HL-60 (cell line): ENCODE results near the gene PRR18.

Experiments used
- DNase-seq, 2 experiments: peaks; one replicate each; pipeline ENCODE4 v3.0.0-alpha.2; 2010 to 2020; ENCODE audit warnings: low read depth in 1 of 2, low spot score in 1 of 2
- H3K27ac ChIP-seq: fragments of 250-450 bp; sonication (Bioruptor Pico); replicated peaks from 2 replicates; pipeline ENCODE4 v1.5.1; 2020; ENCODE audit warnings: mild to moderate bottlenecking, moderate library complexity
- H3K27me3 ChIP-seq: fragments of 250-450 bp; sonication (Bioruptor Pico); 2 replicates; pipeline ENCODE4 v1.5.1; 2021; ENCODE audit warnings: mild to moderate bottlenecking, moderate library complexity; ENCODE audit not compliant: insufficient read depth, poor library complexity, severe bottlenecking
- H3K4me3 ChIP-seq: replicated peaks from 2 replicates; pipeline ENCODE4 v1.5.1; 2011; ENCODE audit warnings: mild to moderate bottlenecking, control low read depth, low read length; ENCODE audit not compliant: insufficient read depth
- GABPA ChIP-seq: IDR thresholded peaks from 2 replicates; pipeline ENCODE4 v1.6.1; 2012; ENCODE audit warnings: low read depth
- POLR2AphosphoS5 ChIP-seq: IDR thresholded peaks from 2 replicates; pipeline ENCODE4 v1.6.1; 2012; ENCODE audit warnings: low read depth
- REST ChIP-seq: IDR thresholded peaks from 2 replicates; pipeline ENCODE4 v1.6.1; 2012; ENCODE audit warnings: low read depth; ENCODE audit not compliant: insufficient replicate concordance
- SPI1 ChIP-seq: IDR thresholded peaks from 2 replicates; pipeline ENCODE4 v1.6.1; 2012; ENCODE audit warnings: low read depth, mild to moderate bottlenecking, borderline replicate concordance
- TF ChIP-seq, protein P1 (sequence below): IDR thresholded peaks from one replicate; pipeline ENCODE4 v1.5.1; 2011; ENCODE audit warnings: low read length, control low read depth, inconsistent platforms; ENCODE audit not compliant: insufficient read depth

PRR18 gene

GRCh38 chr6:166277892-166278578 lies 30.2 kb downstream of the PRR18 start:
- no peaks in the 10 kb centered on the region for H3K27me3 ChIP-seq
- DNase-seq = no peak

GRCh38 chr6:166277018-166277417 lies 31.2 kb downstream of the PRR18 start:
- Histone ChIP-seq H3K4me3 (no peak overlapping the region), H3K27me3 (no peaks in the 10 kb centered on the region), H3K27ac (no peak overlapping the region)
- no peak for DNase-seq
- TF ChIP-seq SPI1 = no peak
- TF ChIP-seq GABPA = no peak
- TF ChIP-seq POLR2AphosphoS5 = no peak

More at GRCh38 chr6:166277892-166278578, 30.2 kb downstream of the PRR18 start:
- Histone ChIP-seq H3K27ac (no peak overlapping the region), H3K4me3 (no peak overlapping the region)
- TF ChIP-seq, protein P1, sequence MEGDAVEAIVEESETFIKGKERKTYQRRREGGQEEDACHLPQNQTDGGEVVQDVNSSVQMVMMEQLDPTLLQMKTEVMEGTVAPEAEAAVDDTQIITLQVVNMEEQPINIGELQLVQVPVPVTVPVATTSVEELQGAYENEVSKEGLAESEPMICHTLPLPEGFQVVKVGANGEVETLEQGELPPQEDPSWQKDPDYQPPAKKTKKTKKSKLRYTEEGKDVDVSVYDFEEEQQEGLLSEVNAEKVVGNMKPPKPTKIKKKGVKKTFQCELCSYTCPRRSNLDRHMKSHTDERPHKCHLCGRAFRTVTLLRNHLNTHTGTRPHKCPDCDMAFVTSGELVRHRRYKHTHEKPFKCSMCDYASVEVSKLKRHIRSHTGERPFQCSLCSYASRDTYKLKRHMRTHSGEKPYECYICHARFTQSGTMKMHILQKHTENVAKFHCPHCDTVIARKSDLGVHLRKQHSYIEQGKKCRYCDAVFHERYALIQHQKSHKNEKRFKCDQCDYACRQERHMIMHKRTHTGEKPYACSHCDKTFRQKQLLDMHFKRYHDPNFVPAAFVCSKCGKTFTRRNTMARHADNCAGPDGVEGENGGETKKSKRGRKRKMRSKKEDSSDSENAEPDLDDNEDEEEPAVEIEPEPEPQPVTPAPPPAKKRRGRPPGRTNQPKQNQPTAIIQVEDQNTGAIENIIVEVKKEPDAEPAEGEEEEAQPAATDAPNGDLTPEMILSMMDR = no peak
- TF ChIP-seq POLR2AphosphoS5 (no peak), REST (no peak), GABPA (no peak), SPI1 (no peak)

GRCh38 chr6:166275714-166276166 lies 32.5 kb downstream of the PRR18 start:
- no peak overlapping the region for H3K27ac ChIP-seq
- TF ChIP-seq REST (no peak), SPI1 (peak; percentile 16; the same call in 1 of the 2 replicates)
- TF ChIP-seq, protein P1 = peak; percentile 62
- peak in 1 of 2 experiments; percentile 69 for DNase-seq
- H3K4me3 ChIP-seq = no peak overlapping the region
- no peaks in the 10 kb centered on the region for H3K27me3 ChIP-seq

- TF ChIP-seq GABPA = no peak
- Histone ChIP-seq H3K27ac (no peak overlapping the region), H3K27me3 (no peaks in the 10 kb centered on the region), H3K4me3 (no peak overlapping the region)
- DNase-seq = no peak
Measured at GRCh38 chr6:166274739-166275370, 33.3 kb downstream of the PRR18 start.
